Hematopoietic multipotent progenitor cell treated with erythropoietin and hydrocortisone succinate and interleukin-3 and kit ligand, for 17 days (in vitro differentiated cells): ENCODE results near the gene SAA4.
"Not testable (repeated sequence)": the region's sequence is repeated elsewhere in the genome, so short reads cannot be mapped to it uniquely, and the experiment has no call there.

Experiments
- DNase-seq: peaks from one replicate; pipeline ENCODE4 v3.0.0-alpha.2; 2015; ENCODE audit warnings: low spot score

SAA4 gene

GRCh38 chr11:18246379-18247190 is 10.0 kb upstream of the SAA4 start:
- DNase-seq: not testable (repeated sequence)

DNA sequence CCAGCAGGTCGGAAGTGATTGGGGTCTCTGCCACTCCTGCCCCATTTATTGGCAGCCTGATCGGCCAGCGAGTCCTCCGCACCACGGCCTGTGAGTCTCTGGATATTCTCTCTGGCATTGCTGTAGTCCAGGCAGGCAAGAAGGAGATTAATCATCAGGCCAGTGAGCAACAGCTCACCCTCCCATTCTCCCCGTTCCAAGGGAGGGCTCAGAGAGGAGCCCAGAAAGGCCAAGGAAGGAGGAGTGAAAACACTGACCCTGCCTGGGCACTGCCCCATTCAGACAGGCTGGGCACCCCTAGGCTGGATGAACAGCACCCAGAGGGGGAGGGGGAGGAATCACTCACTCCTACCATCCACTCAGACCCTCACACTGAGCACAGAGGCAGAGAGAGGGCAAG is 8.8 kb upstream of the SAA4 start:
- DNase-seq: no peak

GRCh38 chr11:18243783-18244362 is 7.3 kb upstream of the SAA4 start:
- DNase-seq: peak; percentile 76

GRCh38 chr11:18239655-18240054 is 3.1 kb upstream of the SAA4 start:
- DNase-seq: no peak

GRCh38 chr11:18235394-18236334 is 938 bp downstream of the SAA4 start:
- DNase-seq: no peak

- DNase-seq: no peak
Measured at GRCh38 chr11:18233912-18234311, 2.7 kb downstream of the SAA4 start.

GRCh38 chr11:18230859-18231258 is 5.7 kb downstream of the SAA4 start:
- no peak for DNase-seq

DNA sequence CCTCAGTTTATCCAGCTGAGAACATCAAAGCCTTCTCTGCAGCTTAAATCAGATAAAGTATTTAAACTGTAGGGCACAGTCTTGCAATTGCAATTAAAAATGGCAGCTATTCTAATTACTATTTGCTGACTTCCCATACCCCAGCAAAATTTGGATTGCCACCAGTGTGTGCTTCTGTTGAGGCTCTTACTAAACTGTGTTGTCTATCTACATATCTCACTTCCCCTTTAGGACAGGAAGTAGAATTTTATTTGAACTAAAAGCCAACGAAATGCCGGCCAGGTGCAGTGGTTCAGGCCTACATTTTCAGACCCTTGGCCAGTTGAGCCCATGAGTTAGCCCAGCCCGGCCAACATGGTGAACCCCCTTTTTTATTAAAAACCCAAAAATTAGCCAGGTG is 7.1 kb downstream of the SAA4 start:
- DNase-seq: no peak

- DNase-seq: no peak
Measured at GRCh38 chr11:18225913-18226312, 10.7 kb downstream of the SAA4 start.

DNA sequence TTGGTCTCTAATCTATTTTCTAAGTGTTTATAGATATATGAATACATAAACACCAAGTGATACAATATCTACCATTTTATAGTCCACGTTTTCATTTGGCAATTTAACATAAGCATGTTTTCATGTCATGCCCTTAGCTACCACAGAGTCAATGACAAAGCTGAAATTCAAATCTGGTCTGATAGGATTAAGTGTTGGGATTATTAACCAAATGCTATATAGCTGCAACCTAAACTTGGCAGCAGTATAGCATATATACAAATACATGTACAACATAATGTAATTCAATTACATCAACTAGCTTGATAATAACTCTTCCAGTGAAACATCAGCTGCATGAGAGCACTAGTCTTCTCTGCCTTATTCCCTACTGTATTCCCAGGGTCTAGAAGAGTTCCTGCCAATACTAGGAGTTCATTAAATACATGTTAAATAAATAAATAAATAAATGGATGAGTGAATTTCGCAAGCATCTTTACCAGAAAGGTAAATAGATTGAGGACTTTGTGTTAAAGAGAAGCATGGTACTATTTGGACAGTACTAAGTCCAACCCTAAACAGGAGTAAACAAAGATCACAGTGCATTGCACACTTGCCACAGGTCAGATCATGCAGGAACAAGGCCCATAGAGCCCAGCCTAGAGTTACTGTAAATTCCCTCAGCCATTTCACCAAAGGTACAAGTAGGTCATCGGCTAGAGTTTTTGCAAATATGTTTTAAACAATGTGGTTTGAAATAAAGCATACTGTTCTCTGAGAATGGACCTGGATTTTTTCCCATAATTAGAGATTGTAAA is 12.8 kb downstream of the SAA4 start:
- DNase-seq: no peak

- DNase-seq: no peak
Measured at GRCh38 chr11:18222814-18223421, 13.7 kb downstream of the SAA4 start.

GRCh38 chr11:18221274-18221876 is 15.2 kb downstream of the SAA4 start:
- no peak for DNase-seq

DNA sequence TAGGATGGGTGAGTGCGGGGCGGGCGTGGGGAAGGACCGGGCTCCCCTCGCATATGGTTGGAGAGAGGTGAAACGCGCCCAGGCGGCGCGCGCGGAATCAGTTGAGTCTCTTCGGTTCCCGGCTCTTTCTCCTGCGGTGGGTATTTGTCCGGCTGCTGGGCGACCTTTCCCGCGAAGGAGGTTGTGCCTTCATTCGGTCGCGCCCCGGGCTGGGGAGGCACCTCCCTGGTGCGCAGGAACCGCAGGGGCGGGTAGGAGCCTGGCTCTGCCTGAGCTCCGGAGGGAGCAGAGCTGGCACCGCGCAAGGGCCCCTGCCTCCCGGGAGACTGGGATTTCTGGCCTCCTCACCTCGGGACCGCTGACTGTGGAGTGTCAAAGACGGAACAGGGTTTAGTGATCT is 27.5 kb downstream of the SAA4 start:
- DNase-seq: no peak

- no peak for DNase-seq
Measured at GRCh38 chr11:18204771-18205170, 31.8 kb downstream of the SAA4 start.

GRCh38 chr11:18204220-18204619 is 32.4 kb downstream of the SAA4 start:
- no peak for DNase-seq

- no peak for DNase-seq
Measured at GRCh38 chr11:18203723-18204122, 32.9 kb downstream of the SAA4 start.

- DNase-seq: not testable (repeated sequence)
Measured at GRCh38 chr11:18197738-18198137, 38.9 kb downstream of the SAA4 start.

DNA sequence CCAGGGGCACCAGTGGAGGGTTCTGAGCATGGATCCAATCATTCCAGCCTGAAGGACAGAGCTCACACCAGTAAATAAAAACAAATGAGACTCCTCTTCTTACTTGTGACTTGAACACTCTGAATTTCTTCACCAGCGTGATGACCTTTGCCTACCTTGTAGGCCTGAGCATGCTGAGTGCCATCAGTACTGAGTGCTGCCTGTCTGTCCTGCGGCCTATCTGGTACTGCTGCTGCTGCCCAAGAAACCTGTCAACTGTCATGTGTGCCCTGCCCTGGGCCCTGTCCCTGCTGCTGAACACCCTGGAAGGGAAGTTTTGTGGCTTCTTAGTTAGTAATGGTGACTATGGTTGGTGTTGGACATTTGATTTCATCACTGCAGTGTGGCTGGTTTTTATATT is 40.1 kb downstream of the SAA4 start:
- DNase-seq: no peak

- no peak for DNase-seq
Measured at GRCh38 chr11:18193010-18193409, 43.6 kb downstream of the SAA4 start.

DNA sequence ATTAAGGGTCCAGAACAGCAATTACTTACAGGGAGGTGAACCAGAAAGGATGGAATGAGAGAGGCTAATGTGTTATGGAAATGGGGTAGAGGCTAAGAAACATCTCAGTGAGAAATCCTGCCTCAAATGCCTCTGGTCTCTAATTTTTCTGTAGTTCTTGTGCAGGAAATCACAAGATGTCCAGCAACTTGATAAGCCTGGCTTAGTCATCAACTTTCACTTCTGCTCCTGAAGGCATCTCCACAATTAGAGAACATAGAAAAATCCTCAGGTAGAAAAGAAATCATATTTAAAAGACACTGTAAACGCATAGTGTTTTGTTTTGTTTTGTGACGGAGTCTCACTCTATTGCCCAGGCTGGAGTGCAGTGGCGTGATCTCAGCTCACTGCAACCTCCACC is 45.2 kb downstream of the SAA4 start:
- DNase-seq: no peak
